ENCODE data around the gene EPN2.

Gene EPN2

DNA sequence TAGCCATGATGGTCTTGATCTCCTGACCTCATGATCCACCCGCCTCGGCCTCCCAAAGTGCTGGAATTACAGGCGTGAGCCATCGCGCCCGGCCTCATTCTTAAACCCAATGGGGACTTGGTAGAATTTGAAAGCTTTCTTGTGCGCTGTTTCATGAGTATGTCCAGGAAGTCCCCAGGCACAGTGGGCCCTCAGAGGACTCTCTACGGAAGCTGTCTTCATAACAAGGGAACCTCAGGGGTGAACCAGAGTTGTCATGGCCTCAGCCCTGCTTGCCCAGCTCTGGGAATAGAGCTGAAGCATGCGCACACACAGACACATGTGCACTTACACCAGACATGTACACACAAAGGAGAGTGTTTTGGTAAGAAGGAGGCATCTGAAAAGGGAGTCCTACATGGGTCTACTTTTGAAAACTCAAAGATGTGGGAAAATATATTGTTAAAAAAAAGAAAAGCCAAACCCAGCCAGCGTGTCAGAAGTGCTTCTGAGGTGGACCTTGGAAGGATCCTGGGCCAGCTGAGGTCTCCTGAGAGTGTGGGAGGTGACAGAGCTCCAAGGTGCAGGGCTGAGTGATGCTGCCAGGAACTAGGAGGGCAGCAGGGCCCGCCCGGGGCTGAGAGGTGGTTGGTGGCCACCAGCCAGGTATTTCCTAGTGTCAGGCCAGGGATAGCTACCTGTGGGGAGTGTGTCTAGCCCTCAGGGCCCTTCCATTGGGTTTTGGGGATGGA, 54.6 kb downstream of the EPN2 start:
- DNase-seq (ENCODE audit: extremely low spot score): no peak
- CTCF ChIA-PET: no interaction called here
- POLR2A ChIA-PET: no interaction called here
- TF ChIP-seq, protein P1, sequence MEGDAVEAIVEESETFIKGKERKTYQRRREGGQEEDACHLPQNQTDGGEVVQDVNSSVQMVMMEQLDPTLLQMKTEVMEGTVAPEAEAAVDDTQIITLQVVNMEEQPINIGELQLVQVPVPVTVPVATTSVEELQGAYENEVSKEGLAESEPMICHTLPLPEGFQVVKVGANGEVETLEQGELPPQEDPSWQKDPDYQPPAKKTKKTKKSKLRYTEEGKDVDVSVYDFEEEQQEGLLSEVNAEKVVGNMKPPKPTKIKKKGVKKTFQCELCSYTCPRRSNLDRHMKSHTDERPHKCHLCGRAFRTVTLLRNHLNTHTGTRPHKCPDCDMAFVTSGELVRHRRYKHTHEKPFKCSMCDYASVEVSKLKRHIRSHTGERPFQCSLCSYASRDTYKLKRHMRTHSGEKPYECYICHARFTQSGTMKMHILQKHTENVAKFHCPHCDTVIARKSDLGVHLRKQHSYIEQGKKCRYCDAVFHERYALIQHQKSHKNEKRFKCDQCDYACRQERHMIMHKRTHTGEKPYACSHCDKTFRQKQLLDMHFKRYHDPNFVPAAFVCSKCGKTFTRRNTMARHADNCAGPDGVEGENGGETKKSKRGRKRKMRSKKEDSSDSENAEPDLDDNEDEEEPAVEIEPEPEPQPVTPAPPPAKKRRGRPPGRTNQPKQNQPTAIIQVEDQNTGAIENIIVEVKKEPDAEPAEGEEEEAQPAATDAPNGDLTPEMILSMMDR (IDR thresholded peaks at IDR 0.05; ENCODE audit: control extremely low read depth, extremely low read depth, low read depth, missing control alignments): no peak

- ChIA-PET POLR2A (no interaction called here), CTCF (no interaction called here)
- DNase-seq (ENCODE audit: extremely low spot score): no peak
- TF ChIP-seq, protein P1 (IDR thresholded peaks at IDR 0.05; ENCODE audit: control extremely low read depth, extremely low read depth, low read depth, missing control alignments): no peak
Observed at GRCh38 chr17:19292377-19292711, 55.2 kb downstream of the EPN2 start.

GRCh38 chr17:19294443-19294842, 57.3 kb downstream of the EPN2 start:
- no peak for DNase-seq (ENCODE audit: extremely low spot score)
- ChIA-PET CTCF (interaction anchor here (1.1 to 1.2 kb wide), 2 partner anchors 10 to 15 kb away, joined by 3 read pairs; no protein-coding TSS in a partner anchor), POLR2A (no interaction called here)
- TF ChIP-seq, protein P1 (IDR thresholded peaks at IDR 0.05; ENCODE audit: control extremely low read depth, extremely low read depth, low read depth, missing control alignments): no peak

DNA sequence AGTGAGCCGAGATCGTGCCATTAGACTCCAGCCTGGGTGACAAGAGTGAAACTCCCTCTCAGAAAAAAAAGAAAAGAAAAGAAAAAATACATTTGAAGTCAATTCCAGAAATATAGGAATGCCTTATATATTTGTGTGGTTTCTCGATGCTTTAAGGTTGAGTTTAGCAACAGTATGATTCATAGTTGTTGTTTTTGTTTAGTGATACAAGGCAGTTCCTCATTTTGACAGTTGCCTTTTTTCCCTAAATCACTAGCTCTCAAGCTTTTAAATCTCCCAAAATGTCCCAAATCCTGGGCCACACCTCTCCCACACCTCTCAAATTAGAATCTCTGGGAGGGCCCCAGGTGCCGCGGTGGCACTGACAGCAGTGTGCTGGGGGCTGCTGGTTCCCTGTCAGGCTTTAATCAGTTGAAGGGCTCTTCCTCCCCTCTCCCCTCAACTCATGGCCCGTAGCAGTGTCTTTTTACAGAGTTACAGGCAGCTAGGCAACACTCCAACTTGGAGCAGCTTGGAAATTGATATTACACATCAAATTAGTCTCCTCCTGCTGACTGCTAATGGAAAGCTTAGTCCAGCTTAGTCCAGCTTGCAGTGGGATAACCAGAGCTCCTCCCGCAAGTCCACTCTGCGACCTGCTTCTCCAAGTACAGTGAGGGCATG, 58.4 kb downstream of the EPN2 start:
- ChIA-PET CTCF (interaction anchor here (0.9 to 1.3 kb wide), 3 partner anchors 10 to 67 kb away, joined by 3 to 7 read pairs (median 4); partner anchors contain the start of gene B9D1), POLR2A (no interaction called here)
- TF ChIP-seq, protein P1 (IDR thresholded peaks at IDR 0.05; ENCODE audit: control extremely low read depth, extremely low read depth, low read depth, missing control alignments): no peak
- no peak for DNase-seq (ENCODE audit: extremely low spot score)

- ChIA-PET CTCF (interaction anchor here (1.4 kb wide), 1 partner anchor 17 kb away, joined by 3 read pairs; no protein-coding TSS in a partner anchor), POLR2A (no interaction called here)
- TF ChIP-seq, protein P1 (IDR thresholded peaks at IDR 0.05; ENCODE audit: control extremely low read depth, extremely low read depth, low read depth, missing control alignments): no peak
- DNase-seq (ENCODE audit: extremely low spot score): no peak
Observed at GRCh38 chr17:19296786-19297778, 59.9 kb downstream of the EPN2 start.

Data from GM10248 (cell line).